ENCODE data around the gene CDK14.

DNA sequence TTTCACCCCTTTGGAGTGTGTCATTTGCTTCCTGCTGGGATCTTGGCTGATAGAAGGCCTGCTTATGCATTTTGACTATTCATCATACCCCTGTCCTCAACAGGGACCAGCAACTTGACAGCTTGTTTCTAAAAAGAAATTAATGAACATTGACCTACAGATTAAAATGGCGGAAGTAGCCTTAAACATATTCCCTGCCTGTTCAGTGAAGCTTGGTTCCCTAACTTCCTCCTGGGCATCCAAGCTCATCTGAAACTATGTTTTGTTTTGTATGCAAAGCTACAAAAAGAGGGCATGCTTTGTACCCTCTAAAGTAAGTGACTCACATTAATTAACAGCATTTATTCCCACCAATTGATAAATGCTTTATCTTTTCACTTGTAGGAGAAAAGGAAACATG, 26.8 kb upstream of the CDK14 start:
- no peak for TF ChIP-seq JUN (IDR thresholded peaks at IDR 0.05; ENCODE audit: borderline replicate concordance, insufficient read depth, insufficient read length, low read depth)
- TF ChIP-seq FOS (IDR thresholded peaks at IDR 0.05; ENCODE audit: borderline replicate concordance, insufficient read depth, low read length): no peak
- TF ChIP-seq, protein P1, sequence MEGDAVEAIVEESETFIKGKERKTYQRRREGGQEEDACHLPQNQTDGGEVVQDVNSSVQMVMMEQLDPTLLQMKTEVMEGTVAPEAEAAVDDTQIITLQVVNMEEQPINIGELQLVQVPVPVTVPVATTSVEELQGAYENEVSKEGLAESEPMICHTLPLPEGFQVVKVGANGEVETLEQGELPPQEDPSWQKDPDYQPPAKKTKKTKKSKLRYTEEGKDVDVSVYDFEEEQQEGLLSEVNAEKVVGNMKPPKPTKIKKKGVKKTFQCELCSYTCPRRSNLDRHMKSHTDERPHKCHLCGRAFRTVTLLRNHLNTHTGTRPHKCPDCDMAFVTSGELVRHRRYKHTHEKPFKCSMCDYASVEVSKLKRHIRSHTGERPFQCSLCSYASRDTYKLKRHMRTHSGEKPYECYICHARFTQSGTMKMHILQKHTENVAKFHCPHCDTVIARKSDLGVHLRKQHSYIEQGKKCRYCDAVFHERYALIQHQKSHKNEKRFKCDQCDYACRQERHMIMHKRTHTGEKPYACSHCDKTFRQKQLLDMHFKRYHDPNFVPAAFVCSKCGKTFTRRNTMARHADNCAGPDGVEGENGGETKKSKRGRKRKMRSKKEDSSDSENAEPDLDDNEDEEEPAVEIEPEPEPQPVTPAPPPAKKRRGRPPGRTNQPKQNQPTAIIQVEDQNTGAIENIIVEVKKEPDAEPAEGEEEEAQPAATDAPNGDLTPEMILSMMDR (IDR thresholded peaks at IDR 0.05; ENCODE audit: extremely low read depth in 1 of 2, insufficient read depth in 1 of 2, low read depth in 1 of 2, low read length in 2 of 2): no peak
- no peak for TF ChIP-seq POLR2A (IDR thresholded peaks at IDR 0.05; ENCODE audit: low read depth, low read length)
- TF ChIP-seq EZH2 (IDR thresholded peaks at IDR 0.05; ENCODE audit: borderline replicate concordance, low read depth, low read length, severe bottlenecking): no peak
- no peak for TF ChIP-seq GATA2 (IDR thresholded peaks at IDR 0.05; ENCODE audit: insufficient read depth, insufficient read length, low read depth, low read length)
- TF ChIP-seq, protein P2, sequence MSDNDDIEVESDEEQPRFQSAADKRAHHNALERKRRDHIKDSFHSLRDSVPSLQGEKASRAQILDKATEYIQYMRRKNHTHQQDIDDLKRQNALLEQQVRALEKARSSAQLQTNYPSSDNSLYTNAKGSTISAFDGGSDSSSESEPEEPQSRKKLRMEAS (IDR thresholded peaks at IDR 0.05; ENCODE audit: insufficient read depth, insufficient read length): no peak
- no peak for TF ChIP-seq MYC (IDR thresholded peaks at IDR 0.05; ENCODE audit: low read depth, low read length)
- no peak for TF ChIP-seq POLR2AphosphoS5 (IDR thresholded peaks at IDR 0.05; ENCODE audit: insufficient read depth, low read depth, low read length)
